NCI-H1092 (cell line): ENCODE measurements around the gene PTPRO.

Experiments used
- DNase-seq: peaks from one replicate; lab custom pipeline; 2025; lab: John Stamatoyannopoulos, UW

PTPRO gene

DNA sequence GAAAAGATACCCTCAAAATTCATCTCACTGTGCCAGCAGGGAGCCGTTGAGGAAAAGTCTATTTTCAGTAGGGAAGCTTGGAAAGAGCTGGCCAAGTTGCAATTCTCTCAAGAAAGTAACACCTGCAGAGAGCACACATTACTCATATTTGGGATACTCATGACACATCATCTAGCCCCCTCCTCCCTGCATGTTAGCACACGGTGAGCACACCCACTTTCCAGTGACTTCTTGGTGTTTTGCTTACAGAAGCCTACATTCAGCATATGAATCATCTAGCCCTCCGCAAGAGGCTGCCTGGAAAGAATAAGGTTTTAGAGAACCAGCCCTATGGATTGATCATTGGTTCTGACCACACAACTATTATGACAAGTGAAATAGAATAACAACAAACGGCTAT is 124.5 kb downstream of the PTPRO start:
- DNase-seq: no peak

DNA sequence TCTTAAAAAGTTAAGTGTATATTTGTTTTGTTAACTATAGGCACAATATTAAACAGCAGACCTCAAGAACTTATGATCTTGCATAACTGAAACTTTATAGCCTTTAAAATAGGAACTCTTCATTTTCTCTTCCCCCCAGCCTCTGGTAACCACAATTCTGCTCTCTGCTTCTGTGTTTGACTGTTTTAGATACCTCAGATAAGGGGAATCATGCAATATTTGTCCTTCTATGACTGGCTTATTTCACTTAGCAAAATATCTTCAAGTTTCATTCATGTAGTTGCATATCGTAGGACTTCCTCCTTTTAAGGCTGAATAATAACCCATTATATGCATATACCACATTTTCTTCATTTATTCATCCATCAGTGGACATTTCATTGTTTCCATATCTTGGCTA is 131.3 kb downstream of the PTPRO start:
- no peak for DNase-seq

DNA sequence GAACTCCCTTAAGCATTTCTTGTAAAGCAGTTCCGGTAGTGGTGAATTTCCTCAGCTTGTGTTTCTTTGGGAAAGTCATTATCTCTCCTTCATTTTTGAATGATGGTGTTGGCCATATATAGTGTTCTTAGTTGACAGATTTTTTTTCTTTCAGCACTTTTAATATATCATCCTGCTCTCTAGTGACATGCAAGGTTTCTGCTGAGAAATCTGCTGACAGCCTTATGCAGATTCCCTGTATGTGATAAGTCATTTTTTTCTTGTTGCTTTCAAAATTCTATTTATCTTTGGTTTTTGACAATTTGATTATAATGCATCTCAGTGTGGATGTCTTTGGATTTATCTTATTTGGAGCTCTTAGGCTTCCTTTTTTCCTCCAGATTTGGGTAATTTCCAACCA is 135.7 kb downstream of the PTPRO start:
- DNase-seq: no peak

DNA sequence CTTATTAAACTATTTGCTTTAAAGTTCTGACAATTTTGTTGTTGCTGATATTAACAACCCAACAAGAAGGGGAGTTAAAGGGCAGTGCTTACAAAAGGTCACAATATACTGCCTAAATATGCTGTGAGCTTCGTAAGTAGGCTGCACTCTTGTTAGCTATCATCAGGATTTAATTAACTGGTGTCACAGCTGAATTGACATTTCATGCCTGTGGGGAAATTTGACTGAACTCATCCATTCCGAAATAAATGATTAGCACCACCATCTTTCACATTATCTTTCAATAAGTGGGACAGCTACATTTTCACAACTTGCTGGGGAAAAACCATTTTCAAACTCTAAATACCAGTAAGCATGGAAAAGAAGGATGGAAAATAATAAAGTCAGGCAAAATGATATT is 146.6 kb downstream of the PTPRO start:
- DNase-seq: no peak

DNA sequence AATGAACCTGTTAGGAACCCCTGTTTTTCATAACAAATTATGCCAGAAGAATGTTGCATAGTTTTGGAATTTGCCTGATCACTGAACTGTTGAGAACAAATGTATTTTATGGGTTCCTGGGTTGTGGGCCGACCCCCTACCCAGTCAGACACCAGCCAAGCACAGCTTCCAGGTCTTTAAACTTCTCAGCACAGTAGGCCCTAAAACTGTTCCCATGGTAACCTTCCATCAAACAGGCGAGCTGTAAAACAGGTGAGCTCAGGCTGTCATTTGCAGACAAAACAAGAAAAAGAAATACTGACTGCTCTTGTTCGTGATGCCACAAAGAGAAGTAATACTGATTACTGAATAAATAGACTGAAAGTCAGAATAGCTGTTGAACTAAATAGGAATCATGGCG is 147.0 kb downstream of the PTPRO start:
- DNase-seq: no peak

DNA sequence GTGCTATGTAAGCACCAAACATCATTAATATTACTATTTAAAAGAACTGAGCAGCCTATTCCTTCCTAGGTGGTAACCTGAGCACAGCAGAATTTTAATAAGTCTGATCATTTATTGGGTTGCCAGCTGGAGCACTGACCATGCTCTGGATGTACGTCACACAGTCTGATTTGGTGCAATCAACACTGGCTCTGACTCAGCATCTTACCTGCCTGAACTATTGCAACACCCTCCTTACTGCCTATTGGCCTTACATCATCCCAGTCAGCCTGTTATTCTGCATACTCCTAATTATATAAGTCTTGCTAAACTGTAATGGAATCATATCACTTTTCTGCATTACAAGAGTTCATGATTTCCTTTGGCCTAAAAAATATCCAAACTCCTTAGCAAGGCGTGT is 149.7 kb downstream of the PTPRO start:
- no peak for DNase-seq

DNA sequence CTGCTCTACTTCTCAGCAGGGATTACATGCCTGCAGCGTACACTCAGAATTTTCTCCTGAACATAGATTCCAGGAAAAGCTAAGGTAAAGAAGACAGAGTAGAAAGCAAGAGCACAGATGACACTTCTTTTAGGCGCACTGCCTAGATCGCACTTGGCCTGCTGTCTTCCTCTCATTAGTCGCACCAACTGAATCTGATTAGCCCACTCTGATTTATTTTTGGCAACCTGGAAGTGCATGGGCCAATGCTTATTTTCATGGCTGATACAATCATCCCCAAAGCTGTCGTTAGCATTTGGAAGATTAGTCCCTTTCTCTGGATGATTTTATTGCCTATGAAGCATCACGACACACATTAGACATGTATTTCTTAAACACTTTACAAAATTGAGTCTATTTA is 152.5 kb downstream of the PTPRO start:
- no peak for DNase-seq

DNA sequence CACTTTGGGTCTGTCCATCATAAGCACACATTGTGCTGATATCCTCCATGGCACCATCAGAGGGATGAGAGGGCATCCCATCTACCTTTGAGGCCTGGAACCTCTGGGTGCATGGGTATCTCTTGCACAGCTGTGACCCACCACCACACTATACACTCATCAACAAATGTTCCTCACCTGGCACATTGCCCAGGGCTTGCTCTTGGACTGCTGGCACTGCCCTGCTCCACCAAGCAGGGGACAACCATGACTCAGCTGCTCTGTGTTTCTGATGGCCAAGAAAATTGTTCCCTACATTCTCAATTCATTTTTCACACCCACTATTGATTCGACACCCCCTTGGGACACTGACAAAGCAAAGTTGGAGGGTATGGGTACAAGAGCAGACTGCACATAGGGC is 155.5 kb downstream of the PTPRO start:
- no peak for DNase-seq

DNA sequence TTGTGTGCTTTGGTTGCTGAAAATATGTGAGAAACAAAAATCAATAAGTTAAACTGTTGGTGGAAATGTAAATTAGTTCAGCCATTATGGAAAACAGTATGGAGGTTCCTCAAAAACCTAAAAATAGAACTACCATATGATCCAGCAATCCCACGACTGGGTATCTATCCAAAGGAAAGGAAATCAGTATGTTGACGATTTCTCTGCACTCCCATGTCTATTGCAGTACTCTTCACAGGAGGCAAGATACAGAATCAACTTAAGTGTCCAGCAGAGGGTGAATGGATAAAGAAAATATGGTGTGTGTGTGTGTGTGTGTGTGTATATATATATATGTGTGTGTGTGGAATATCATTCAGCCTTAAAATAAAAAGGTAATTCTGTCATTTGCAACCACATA is 159.5 kb downstream of the PTPRO start:
- no peak for DNase-seq

DNA sequence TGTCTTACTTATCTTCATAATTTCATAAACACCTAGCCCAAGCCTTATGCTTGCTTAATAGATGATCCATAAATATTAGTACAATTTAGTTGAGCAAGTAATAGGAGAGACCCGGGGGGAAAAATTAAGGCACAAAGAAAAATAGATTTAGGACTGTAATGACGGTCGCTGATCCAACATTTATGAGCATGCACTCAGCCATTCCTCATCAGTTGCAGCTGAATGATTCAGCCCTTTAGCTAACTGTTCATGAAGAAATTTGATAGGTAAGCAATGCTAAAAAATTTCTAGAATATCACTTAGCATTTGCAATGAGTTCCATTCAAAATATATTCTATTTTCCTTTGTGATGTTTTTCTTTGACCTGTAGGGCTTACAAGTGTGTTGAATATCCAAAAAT is 163.2 kb downstream of the PTPRO start:
- DNase-seq: no peak

DNA sequence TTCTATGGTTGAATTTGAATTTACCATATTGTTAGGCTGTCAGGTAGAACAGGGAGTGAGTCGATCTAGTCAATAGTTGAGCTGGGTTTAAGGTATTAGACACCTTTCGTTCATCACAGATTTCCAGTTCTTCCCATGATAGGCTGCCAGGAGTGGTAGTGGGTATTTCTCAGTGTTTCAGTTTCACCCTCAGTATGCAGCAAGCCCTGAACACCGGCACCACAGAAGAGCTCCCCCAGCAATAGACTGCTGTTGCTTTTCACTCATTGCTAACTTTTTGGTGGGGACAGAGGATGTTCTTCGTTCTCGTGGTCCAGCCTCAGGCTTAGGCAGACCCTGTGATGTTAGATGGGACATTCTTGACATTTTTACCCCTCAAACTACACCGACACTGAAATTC is 164.6 kb downstream of the PTPRO start:
- no peak for DNase-seq

DNA sequence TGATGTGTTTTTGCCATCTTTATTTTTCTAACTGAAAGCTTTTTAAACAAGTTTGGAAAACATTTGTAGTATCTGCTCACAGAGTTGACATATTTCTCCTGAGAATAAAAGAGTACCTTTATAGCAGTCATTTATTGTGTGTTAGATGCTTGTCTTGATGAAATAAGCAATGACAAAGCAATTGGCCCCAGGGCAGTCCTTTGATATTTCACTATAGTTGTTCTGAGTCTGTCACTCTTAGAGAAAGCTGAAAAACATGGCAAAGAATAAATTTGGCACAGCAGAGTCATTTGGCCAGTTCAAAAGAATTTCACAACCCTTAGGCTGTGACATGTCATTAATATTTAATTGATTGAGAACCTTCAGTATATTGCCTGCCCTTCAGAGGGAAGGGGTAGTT is 166.2 kb downstream of the PTPRO start:
- DNase-seq: no peak

DNA sequence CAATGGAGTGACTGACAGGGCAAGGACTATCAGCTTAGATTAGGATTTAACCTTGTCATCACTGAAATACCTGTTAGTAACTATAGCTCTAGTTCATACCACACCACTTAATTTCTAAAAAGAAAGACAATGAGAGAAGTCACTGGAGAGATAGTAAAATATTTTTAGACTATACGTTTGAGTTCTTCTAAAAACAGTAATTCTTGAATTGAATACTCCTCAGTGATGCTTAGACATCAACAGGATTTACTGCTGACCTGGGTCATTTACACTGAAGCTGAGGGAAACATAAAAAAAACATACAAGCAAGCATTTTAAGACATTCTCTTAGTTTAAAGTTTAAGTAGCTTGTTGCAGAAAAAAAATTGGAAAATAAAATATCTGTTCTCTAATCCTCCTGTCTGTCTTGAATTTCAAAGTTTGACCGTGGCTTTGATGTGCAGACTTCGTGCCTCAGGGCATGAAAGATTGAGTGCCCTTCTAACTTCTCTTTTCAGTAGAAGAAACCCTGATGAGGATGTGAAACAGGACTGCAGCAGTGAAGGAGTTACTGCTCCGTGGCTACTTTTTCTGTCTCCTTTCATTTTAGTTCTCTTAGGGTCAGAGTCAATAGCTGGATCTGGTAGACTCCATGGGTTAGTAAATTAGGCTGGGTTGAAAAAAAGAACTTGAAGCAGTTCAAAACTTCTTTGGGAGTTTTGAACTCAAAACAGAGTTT is 172.2 kb downstream of the PTPRO start:
- no peak for DNase-seq

DNA sequence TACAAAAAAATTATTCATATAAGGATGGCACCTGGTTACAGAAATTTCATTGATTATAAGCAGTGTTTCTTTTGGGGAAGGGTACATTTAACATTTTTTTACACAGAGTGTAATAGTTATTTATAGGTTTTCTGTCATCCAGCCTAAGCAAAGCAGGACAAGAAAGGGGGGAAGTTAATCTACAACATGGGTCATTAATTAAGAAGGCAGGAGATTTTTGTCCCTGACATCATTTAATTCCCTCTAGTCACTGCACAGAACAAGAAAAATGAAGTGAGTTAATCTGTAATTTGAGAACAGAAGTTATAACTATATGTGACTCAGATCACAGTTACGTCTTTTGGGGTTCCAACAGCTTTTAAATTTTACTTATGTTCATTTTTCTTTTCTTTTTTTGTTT is 173.4 kb downstream of the PTPRO start:
- no peak for DNase-seq

DNA sequence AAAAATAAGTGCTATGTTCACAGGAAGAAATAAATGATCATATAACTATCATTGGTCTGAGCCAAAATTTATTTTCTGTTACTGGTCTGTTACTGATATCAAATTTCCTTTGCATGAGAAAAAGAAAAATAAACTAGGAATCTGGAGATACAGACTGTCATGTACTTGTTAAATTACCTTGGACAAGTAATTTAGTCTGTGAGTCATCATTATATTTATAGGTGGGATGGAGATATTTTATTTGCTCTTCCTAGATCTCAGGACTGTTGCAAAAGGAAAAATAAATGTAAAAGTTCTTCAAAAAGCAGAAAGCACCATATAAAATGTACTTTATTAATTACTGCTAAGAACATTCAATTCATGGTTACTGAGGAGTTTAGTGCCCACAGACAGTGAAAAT is 174.4 kb downstream of the PTPRO start:
- no peak for DNase-seq

DNA sequence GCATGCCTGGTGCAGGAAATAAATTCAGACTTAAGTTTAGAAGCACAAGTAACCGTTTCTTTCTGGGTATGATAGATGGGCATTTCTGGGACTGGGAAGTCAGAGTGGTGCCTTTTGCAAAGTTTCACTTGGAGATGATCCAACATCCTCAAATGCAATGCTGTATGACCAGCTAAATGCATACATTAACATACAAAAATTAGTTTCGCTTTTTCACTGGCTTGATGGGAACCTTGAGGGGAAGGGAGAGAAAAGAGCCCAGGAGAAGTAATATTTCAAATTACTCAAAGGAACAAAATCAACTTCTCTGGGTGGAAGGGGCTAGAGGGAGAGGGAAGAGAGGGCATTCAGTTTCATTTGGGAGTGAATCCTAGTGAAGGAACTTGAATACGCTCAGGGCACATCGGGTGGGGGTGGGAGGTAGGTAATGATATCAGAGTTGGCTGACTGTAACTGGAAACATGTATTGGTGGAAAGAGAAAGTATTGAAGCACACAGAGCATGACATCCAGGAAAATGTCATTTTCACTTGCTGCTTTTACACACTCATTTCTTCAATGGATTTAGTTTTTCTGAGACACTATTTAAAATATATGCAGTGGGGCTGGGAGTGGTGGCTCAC is 175.5 kb downstream of the PTPRO start:
- no peak for DNase-seq

DNA sequence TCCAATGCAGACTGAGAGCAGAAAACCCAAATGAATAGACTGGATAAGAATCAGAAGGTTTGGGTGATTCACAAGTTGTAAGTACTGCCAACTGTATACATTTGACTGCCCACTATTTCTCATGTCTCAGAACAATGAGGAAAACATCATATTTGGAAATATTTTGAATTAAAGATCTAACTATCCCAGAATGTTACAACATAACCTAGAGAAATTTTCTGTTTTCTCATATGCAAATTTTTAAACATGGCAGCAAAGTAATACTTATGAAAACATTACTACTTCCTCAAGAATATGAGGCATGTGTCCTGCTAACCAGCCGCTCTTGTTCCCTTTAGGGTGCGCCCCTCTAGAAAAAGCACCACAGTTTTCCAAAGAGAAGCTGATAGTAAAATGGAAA is 179.9 kb downstream of the PTPRO start:
- DNase-seq: no peak

DNA sequence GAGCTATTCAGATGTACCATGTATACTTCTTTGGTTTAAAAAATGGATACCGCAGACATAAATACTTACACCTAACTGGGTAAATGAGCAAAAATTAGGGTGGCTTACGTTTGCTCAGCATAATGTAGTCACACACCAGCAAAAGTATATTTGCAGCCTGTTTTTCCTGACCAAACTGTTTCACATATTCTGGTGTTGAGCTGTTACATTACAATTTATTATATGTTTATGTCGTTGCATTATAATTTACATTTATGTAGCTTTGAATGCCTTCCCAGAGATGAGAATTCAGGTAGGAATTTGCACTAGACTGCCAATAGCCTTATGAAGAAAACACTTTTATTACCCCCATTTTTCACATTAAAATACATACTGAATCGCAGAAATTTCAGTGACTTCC is 183.3 kb downstream of the PTPRO start:
- DNase-seq: no peak

DNA sequence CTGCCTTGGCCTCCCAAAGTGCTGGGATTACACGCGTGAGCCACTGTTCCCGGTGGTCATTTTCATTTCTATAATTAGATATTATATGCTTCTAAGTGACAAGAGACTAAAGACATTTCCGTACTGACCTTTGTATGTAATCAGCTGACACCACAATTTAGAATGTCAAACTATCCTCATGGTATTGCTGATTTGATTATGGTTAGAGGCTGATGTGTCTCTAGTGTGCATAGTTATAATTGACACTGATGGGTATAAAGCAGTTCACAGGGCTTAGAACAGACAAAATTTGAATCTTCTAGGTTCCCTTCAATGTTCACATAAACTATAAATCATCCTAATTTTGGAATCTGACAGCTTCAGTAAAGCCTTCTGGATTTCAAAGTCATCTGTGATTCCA is 192.7 kb downstream of the PTPRO start:
- DNase-seq: no peak

DNA sequence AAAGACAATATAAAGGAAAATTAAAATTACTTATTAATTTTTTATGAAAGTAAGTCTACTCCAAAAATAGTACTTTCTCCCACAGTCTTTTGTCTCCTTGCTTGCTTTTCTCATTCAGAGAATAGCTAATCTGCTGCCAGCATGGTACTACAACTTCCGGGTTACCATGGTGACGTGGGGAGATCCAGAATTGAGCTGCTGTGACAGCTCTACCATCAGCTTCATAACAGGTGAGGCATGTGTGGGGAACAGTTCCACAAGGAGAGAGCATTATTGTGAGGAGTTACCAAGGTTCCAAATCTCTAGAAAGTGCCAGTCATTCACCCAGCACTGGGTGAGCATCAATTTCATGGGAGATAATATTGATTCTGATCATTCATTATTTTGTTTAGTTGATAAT is 197.8 kb downstream of the PTPRO start:
- no peak for DNase-seq

DNA sequence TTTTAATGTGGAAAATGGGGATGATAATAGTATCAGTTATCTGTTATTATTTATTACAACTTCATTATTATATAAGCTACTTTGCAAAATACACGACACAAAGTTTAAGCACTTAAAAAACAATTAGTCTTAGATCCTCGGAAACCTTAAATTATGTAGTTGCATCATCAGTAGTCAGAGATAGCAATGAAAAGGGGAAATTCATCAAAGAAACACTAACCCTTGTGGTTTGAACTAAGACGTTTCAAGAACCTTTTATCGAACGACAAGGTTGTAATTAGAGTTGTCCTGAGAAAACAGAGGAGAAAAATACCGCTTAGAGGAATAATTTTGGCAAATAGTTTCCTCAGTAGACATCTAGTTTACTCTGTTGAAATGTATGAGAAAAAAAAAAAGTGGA is 198.5 kb downstream of the PTPRO start:
- DNase-seq: no peak

DNA sequence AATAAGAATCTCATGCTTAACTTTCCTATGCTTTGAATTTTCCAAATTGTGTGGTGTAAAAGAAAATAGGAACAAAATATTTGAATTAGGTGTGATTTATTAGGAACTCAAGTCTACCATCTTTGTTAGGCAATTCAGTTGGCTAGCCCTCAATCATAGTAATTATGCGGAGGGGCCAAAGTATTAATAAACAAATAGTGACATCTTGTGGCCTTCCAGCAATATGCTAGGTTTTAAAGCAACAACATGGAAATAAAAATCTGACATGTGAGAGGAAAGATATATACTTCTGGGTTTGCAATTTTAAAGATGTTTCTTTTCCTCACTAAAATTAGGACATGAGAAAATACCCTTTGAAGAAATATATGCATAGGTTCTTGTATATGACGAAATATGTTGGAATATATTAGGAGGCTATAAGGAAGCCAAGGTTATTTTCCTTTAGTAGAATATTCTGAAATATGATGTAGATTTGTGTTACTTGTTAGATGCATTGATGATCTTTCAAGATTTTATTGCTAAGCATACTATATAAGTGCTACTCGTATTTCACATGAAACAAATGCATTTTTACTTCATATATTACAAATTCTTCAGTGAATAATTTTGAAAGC is 200.4 kb downstream of the PTPRO start:
- peak; percentile 60 for DNase-seq

DNA sequence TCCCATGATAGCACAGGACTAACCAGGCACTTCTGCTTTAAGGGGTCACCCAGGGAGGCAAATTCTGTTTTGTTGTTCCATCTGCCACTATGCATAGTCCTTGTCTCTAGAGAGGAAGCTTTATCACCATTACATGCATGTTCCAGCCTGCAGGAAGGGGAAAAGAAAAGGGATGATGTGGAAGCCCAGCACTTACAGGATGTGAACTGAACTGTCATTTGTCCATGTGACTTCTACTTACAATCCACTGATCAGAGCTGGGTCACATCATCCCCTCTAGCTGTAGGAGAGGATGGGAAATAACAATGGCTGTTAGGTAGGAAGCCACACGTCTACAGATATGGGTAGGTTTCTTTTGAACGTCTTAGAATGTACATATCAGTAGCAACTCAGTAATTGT is 203.1 kb downstream of the PTPRO start:
- DNase-seq: no peak

DNA sequence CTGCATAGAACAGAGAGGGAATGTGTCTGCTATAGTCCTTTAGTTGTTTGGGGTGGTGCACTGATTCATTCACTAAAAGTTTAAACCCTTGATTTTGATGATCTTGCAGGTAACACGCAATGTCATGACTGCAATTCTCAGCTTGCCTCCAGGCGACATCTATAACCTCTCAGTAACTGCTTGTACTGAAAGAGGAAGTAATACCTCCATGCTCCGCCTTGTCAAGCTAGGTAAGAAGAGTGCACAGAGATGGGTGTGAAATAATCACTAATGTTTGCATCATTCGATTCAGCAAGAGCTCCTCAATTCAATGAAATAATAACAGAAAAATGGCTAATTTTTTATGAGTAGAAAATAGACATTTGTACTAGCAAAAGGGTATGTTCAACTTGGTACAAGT is 203.7 kb downstream of the PTPRO start:
- DNase-seq: no peak
